ENCODE measurements around the gene MESP2. TPM values are rescaled to one million over a fixed set of nuclear protein-coding genes. Genes with fewer than 3 reads are reported as not detected.

MESP2 gene
- total and polyA plus RNA-seq, 2 donors: 0.16 to 0.19 TPM

DNA sequence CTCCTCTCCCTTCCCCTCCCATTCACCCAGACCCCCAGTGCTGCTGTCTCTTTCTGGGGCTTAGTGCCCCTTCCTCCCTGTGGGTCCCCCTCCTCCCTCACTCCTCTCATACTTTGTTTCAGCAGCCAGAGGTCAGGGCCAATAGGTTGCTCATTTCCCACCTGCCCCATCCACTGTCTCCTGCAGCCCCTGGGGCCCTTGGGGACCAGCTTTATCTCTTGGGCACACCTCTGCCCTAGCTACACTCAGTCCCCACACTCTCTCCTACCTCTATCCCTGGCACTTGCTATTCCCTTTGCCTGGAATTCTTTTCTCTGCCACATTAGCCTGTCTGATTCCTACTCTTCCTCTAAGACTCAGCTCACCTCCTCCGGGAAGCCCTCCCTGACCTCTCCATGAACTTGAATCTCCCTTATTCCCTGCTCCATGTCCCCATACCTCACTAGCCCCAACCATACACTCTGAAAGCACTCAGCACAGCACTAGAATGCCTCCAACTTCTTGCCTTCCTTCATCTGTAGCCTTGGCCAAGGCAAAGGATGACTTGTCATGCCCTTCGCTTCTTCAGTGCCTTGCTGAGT, 23.9 kb downstream of the MESP2 start:
- Histone ChIP-seq H3K4me3 (ENCODE audit: low read length in 2 of 2) (no peak overlapping the region), H3K36me3 (ENCODE audit: control insufficient read depth in 2 of 2, insufficient read depth in 2 of 2, low read length in 1 of 2) (no peaks in the 10 kb centered on the region)
- 97% methylated on average over 2 of the region's 2 CpGs for WGBS

DNA sequence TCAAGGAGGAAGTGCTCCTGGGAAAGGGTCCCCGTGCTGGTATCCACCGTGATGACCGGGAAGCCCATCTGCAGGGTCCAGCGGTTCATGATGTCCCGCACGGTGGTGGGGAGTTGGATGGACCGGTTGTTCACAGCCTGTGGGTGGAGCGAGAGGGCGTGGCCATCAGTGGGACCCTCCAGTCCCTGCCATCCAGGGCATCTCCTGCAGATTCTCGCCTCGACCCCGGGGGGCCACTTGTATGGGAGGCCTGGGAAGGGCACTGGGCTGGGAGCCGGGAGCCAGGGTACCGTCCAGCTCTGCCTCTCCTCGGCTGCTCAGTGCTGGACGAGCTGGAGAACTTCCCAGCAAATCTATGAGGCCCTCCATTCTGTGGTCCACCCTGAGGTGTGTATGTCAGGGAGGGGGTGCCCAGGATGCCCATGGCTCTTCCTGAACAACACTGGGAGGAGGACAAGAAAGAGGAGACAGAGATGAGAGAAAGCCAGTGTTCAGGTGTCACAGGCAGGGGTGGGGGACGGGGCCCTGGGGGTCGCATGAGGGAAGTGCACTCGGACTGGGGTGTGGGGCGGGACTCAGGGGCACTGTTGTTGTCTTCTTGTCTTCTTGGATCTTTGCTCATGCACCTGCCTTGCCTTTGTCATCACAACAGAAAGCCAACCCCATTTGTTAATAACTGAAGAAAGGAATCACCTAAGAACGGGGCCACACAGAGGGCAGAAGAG, 25.5 kb downstream of the MESP2 start:
- H3K4me3 ChIP-seq (ENCODE audit: low read length in 2 of 2): no peak overlapping the region
- DNase-seq (ENCODE audit: low read depth in 6 of 9, low spot score in 9 of 9): no peak
- H3K27me3 ChIP-seq (ENCODE audit: control insufficient read depth in 2 of 2, insufficient read depth in 1 of 2, low read length in 1 of 2): no peaks in the 10 kb centered on the region
- WGBS: 95% methylated on average over 21 of the region's 21 CpGs
- no peaks in the 10 kb centered on the region for H3K36me3 ChIP-seq (ENCODE audit: control insufficient read depth in 2 of 2, insufficient read depth in 2 of 2, low read length in 1 of 2)
- H3K9me3 ChIP-seq (ENCODE audit: control insufficient read depth in 2 of 2, insufficient read depth in 1 of 2, low read length in 1 of 2): peaks cover 0 to 1% of the 10 kb centered on the region in 2 donors
- peaks cover 0 to 3% of the 10 kb centered on the region in 2 donors for H3K4me1 ChIP-seq (ENCODE audit: control insufficient read depth in 2 of 2, insufficient read depth in 2 of 2, low read length in 2 of 2)
- H3K27ac ChIP-seq (ENCODE audit: low read depth in 1 of 2, low read length in 1 of 2): no peak overlapping the region

More for the DNA sequence above, 23.9 kb downstream of the MESP2 start:
- DNase-seq (ENCODE audit: low read depth in 6 of 9, low spot score in 9 of 9): no peak
- H3K27ac ChIP-seq (ENCODE audit: low read depth in 1 of 2, low read length in 1 of 2): no peak overlapping the region
- H3K4me1 ChIP-seq (ENCODE audit: control insufficient read depth in 2 of 2, insufficient read depth in 2 of 2, low read length in 2 of 2): peaks cover 0 to 3% of the 10 kb centered on the region in 2 donors
- H3K27me3 ChIP-seq (ENCODE audit: control insufficient read depth in 2 of 2, insufficient read depth in 1 of 2, low read length in 1 of 2): no peaks in the 10 kb centered on the region
- H3K9me3 ChIP-seq (ENCODE audit: control insufficient read depth in 2 of 2, insufficient read depth in 1 of 2, low read length in 1 of 2): peaks cover 0 to 1% of the 10 kb centered on the region in 2 donors

DNA sequence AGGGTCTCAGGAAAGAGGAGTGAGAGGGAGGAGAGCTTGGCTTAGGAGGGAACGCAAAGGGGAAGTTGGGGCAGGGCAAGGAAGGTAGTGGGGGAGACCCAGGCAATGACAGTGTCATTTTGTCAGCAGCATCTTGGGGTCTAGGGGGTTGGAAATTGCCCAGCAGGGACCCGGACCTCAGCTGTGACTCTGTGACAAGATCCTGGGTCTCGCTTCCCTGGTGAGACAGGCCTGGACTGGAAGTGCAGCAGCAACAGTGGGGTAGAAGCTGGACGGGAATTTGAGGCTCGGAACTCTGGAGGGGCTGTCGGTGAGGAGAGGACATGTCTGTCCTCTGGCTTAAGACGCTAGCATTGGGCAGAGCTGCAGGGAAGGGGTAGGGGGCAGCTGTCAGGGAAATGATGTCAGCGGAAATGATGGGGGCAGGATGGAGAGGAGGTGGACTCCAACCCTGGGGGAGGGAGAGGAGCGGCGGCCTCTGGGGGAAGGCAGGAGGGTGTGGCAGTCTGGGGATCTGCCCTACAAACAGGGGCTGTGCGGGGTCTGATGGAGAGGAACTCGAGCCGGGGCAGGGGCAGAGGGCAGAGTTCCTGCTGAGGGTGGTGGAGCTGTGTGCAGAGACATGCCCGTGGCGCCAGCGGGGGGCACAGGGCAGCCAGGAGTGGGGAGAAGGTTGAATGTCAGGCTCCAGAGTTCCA, 26.2 kb downstream of the MESP2 start:
- Histone ChIP-seq H3K27me3 (ENCODE audit: control insufficient read depth in 2 of 2, insufficient read depth in 1 of 2, low read length in 1 of 2) (no peaks in the 10 kb centered on the region), H3K4me3 (ENCODE audit: low read length in 2 of 2) (no peak overlapping the region), H3K9me3 (ENCODE audit: control insufficient read depth in 2 of 2, insufficient read depth in 1 of 2, low read length in 1 of 2) (peaks cover 0 to 1% of the 10 kb centered on the region in 2 donors), H3K4me1 (ENCODE audit: control insufficient read depth in 2 of 2, insufficient read depth in 2 of 2, low read length in 2 of 2) (peaks cover 0 to 3% of the 10 kb centered on the region in 2 donors), H3K27ac (ENCODE audit: low read depth in 1 of 2, low read length in 1 of 2) (no peak overlapping the region), H3K36me3 (ENCODE audit: control insufficient read depth in 2 of 2, insufficient read depth in 2 of 2, low read length in 1 of 2) (no peaks in the 10 kb centered on the region)
- 82% methylated on average over 16 of the region's 16 CpGs for WGBS
- peak in 1 of 9 donors; percentile 10 for DNase-seq (ENCODE audit: low read depth in 6 of 9, low spot score in 9 of 9)

DNA sequence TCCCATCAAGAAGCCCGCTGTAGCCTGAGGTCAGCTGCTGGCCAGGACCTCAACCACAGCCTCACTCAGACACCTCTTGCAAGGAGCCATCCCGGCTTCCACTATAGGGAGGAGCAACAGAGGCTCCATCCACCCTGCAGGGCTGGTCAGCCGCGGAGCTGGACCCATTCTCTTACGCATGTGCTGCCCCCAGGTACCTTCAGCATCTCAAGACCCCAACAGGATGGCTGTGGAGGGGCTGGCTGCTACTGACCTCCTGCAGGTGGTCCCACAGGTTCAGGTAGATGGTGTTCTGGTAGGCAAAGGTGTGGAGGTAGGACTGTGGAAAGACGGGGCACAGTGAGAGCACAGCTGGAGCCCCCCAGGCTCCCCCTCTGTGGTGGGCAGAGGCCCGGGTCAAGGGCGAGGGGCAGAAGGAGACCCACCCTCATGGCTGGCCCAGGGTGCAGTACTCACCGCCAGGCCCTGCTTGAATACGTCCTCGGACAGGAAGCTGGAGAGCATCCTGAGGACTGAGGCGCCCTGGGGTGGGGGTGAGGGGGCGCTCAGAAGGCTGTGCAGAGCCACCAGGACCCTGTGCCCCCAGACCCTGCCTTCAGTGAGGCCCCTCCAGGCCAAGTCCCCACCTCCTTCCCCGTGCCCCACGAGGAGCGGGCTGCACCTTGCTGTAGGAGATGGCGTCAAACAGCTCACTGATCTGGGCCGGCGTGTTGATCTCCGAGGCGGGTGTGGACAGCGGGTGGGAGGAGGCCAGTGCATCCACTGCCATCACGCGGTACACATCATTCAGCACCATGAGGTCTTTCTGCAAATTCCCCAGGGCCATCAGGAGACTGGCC, 27.1 kb downstream of the MESP2 start:
- Histone ChIP-seq H3K4me3 (ENCODE audit: low read length in 2 of 2) (no peak overlapping the region), H3K27ac (ENCODE audit: low read depth in 1 of 2, low read length in 1 of 2) (no peak overlapping the region), H3K9me3 (ENCODE audit: control insufficient read depth in 2 of 2, insufficient read depth in 1 of 2, low read length in 1 of 2) (peaks cover 0 to 1% of the 10 kb centered on the region in 2 donors), H3K36me3 (ENCODE audit: control insufficient read depth in 2 of 2, insufficient read depth in 2 of 2, low read length in 1 of 2) (no peaks in the 10 kb centered on the region), H3K27me3 (ENCODE audit: control insufficient read depth in 2 of 2, insufficient read depth in 1 of 2, low read length in 1 of 2) (no peaks in the 10 kb centered on the region), H3K4me1 (ENCODE audit: control insufficient read depth in 2 of 2, insufficient read depth in 2 of 2, low read length in 2 of 2) (peaks cover 0 to 3% of the 10 kb centered on the region in 2 donors)
- no peak for DNase-seq (ENCODE audit: low read depth in 6 of 9, low spot score in 9 of 9)
- 98% methylated on average over 24 of the region's 24 CpGs for WGBS

DNA sequence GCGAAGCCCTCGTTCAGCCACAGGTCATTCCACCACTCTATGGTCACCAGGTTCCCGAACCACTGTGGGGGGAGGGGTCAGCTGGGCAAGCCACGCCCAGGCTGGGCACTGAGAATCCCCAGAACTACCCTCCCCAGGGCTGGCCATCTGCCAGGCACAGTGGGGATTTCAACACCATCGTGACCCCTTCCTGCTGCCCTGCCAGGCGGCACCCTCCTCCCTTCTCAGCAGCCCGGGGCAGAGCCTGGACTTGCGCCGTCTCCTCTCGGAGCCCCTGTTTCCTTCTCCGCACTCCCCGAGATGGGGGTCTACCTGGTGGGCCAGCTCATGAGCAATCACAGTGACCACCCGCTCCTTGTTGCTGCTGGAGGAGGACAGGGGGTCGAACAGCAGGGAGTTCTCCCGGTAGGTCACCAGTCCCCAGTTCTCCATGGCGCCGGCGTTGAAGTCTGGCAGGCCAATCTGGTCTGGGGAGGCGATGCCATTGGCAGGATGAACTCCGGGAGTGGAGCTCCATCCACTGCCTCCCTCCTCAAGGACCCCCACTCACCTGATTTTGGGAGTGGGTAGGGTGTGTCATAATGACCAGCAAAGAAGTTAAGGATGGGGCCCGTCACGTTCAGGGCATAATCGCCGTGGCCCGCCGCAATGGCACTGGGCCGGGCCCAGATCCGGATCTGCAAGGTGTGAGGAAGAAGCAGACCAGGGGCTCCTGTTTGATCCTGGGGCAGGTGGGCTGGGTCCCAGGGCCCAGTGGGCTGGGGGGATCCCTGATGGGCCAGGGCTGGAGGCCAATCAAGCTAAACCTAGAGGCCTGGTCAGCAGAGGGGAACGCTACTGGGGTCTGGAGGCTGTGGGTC, 28.0 kb downstream of the MESP2 start:
- Histone ChIP-seq H3K9me3 (ENCODE audit: control insufficient read depth in 2 of 2, insufficient read depth in 1 of 2, low read length in 1 of 2) (peaks cover 0 to 1% of the 10 kb centered on the region in 2 donors), H3K4me1 (ENCODE audit: control insufficient read depth in 2 of 2, insufficient read depth in 2 of 2, low read length in 2 of 2) (peaks cover 0 to 3% of the 10 kb centered on the region in 2 donors), H3K36me3 (ENCODE audit: control insufficient read depth in 2 of 2, insufficient read depth in 2 of 2, low read length in 1 of 2) (no peaks in the 10 kb centered on the region), H3K27me3 (ENCODE audit: control insufficient read depth in 2 of 2, insufficient read depth in 1 of 2, low read length in 1 of 2) (no peaks in the 10 kb centered on the region), H3K27ac (ENCODE audit: low read depth in 1 of 2, low read length in 1 of 2) (no peak overlapping the region), H3K4me3 (ENCODE audit: low read length in 2 of 2) (no peak overlapping the region)
- WGBS: 96% methylated on average over 29 of the region's 29 CpGs
- no peak for DNase-seq (ENCODE audit: low read depth in 6 of 9, low spot score in 9 of 9)

DNA sequence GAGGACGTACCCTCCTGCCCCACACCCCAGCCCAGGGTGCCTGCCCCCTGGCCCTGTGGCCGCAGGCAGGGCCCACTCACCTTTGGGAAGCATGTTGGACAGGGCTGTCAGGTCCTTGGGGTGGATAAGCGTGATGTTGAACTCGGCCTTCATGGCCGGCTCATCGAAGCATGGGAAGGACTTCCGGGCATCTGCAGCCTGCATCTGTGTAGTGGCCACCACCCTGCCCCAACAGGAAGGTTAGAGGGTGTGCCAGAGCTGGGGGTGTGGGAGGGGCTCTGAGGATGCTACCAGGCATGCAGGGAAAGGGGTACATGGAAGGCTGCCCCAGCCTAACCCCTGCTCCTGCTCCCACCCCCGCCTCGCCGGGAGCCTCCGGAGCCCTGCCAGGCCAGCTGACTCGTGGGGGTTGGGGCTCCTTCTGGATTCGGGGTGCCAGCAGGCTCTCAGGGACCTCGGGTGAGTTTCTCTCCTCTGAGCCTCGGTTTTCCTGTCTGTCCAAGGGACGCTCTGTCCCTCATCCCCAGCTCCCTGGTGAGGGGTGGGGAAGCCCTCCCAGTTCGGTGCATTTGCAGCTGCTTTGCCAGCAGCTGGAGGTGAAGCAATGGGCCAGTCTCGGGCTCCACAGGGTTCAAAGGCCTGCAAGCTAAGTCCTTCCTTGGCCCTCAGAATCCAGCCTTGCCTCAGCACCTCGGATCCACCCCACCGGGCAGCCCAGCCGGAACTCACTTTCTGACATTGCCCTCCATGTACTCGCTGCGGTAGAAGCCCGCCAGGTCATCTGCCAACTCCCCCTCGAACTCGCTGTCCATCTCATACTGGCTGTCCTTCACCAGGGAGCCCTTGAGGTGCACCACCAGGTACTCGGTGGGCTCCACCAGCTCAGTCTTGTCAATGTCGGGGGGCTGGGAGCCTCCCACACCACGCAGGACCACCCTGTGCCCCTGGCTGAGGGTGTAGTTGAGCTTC, 29.4 kb downstream of the MESP2 start:
- WGBS: 94% methylated on average over 29 of the region's 29 CpGs
- peaks cover 0 to 1% of the 10 kb centered on the region in 2 donors for H3K9me3 ChIP-seq (ENCODE audit: control insufficient read depth in 2 of 2, insufficient read depth in 1 of 2, low read length in 1 of 2)
- DNase-seq (ENCODE audit: low read depth in 6 of 9, low spot score in 9 of 9): no peak
- H3K27me3 ChIP-seq (ENCODE audit: control insufficient read depth in 2 of 2, insufficient read depth in 1 of 2, low read length in 1 of 2): no peaks in the 10 kb centered on the region
- H3K36me3 ChIP-seq (ENCODE audit: control insufficient read depth in 2 of 2, insufficient read depth in 2 of 2, low read length in 1 of 2): no peaks in the 10 kb centered on the region
- peaks cover 0 to 3% of the 10 kb centered on the region in 2 donors for H3K4me1 ChIP-seq (ENCODE audit: control insufficient read depth in 2 of 2, insufficient read depth in 2 of 2, low read length in 2 of 2)
- no peak overlapping the region for H3K27ac ChIP-seq (ENCODE audit: low read depth in 1 of 2, low read length in 1 of 2)
- H3K4me3 ChIP-seq (ENCODE audit: low read length in 2 of 2): no peak overlapping the region

DNA sequence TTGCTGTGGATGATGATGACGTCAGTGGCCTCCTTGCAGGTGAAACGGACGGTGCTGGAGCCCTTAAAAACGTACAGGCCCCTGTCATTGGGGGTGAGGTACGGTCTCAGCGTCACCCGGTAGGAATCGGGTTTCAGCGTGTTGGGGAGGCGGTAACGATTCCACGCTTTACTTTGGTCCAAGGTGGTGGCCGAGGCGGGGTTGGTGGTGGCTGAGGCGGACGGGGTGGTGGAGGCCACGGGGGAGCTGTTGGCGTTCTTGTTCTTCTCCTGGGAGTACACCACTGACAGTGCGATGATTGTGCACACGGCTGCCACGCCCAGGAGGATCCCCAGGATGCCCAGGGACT, 30.1 kb downstream of the MESP2 start:
- Histone ChIP-seq H3K4me1 (ENCODE audit: control insufficient read depth in 2 of 2, insufficient read depth in 2 of 2, low read length in 2 of 2) (peaks cover 0 to 3% of the 10 kb centered on the region in 2 donors), H3K9me3 (ENCODE audit: control insufficient read depth in 2 of 2, insufficient read depth in 1 of 2, low read length in 1 of 2) (peaks cover 0 to 1% of the 10 kb centered on the region in 2 donors), H3K4me3 (ENCODE audit: low read length in 2 of 2) (no peak overlapping the region), H3K27ac (ENCODE audit: low read depth in 1 of 2, low read length in 1 of 2) (no peak overlapping the region), H3K36me3 (ENCODE audit: control insufficient read depth in 2 of 2, insufficient read depth in 2 of 2, low read length in 1 of 2) (no peaks in the 10 kb centered on the region), H3K27me3 (ENCODE audit: control insufficient read depth in 2 of 2, insufficient read depth in 1 of 2, low read length in 1 of 2) (peaks cover 0 to 2% of the 10 kb centered on the region in 2 donors)
- WGBS: 90% methylated on average over 21 of the region's 21 CpGs
- no peak for DNase-seq (ENCODE audit: low read depth in 6 of 9, low spot score in 9 of 9)

All from thymus (tissue), 11 donors.